H9 (cell line): ENCODE results near the gene NHLRC4. TPM values are rescaled to one million over a fixed set of nuclear protein-coding genes. Genes with fewer than 3 reads are reported as not detected.
A peak's percentile ranks its signal among the peaks of the same experiment; 100 is the strongest.
"Not testable (repeated sequence)": the region's sequence is repeated elsewhere in the genome, so short reads cannot be mapped to it uniquely, and the experiment has no call there.

ENCODE experiments used
- DNase-seq: peaks from one replicate; pipeline ENCODE4 v3.0.0-alpha.2; 2017
- H2AFZ ChIP-seq: one replicate; pipeline ENCODE4 v1.6.1; 2013; ENCODE audit warnings: mild to moderate bottlenecking, low read length, control low read depth, moderate library complexity
- H2AK5ac ChIP-seq: 2 replicates; pipeline ENCODE4 v1.6.1; 2013; ENCODE audit warnings: low read length, control low read depth, mixed read lengths; ENCODE audit not compliant: insufficient read length
- H2BK120ac ChIP-seq: one replicate; pipeline ENCODE4 v1.6.1; 2013; ENCODE audit warnings: low read depth, mild to moderate bottlenecking, low read length, control low read depth, inconsistent platforms; ENCODE audit not compliant: poor library complexity, severe bottlenecking
- H2BK12ac ChIP-seq: 2 replicates; pipeline ENCODE4 v1.6.1; 2013; ENCODE audit warnings: low read length, control low read depth, mixed read lengths, low read depth; ENCODE audit not compliant: insufficient read length
- H2BK15ac ChIP-seq: 2 replicates; pipeline ENCODE4 v1.6.1; 2013; ENCODE audit warnings: low read depth, low read length, control low read depth
- H2BK20ac ChIP-seq: one replicate; pipeline ENCODE4 v1.6.1; 2013; ENCODE audit warnings: low read depth, mild to moderate bottlenecking, low read length, control low read depth, inconsistent platforms; ENCODE audit not compliant: poor library complexity, severe bottlenecking
- H2BK5ac ChIP-seq: 2 replicates; pipeline ENCODE4 v1.6.1; 2013; ENCODE audit warnings: low read length, control low read depth, mixed read lengths; ENCODE audit not compliant: insufficient read length
- H3K14ac ChIP-seq: 2 replicates; pipeline ENCODE4 v1.6.1; 2013; ENCODE audit warnings: low read length, control low read depth; ENCODE audit not compliant: insufficient read depth
- H3K18ac ChIP-seq: 2 replicates; pipeline ENCODE4 v1.6.1; 2013; ENCODE audit warnings: low read depth, mild to moderate bottlenecking, mixed read lengths, low read length, control low read depth; ENCODE audit not compliant: insufficient read length
- H3K23ac ChIP-seq: 2 replicates; pipeline ENCODE4 v1.6.1; 2013; ENCODE audit warnings: low read length, control low read depth, mixed read lengths, low read depth; ENCODE audit not compliant: insufficient read length
- H3K23me2 ChIP-seq: 2 replicates; pipeline ENCODE4 v1.6.1; 2013; ENCODE audit warnings: low read depth, mild to moderate bottlenecking, mixed read lengths, low read length, control low read depth; ENCODE audit not compliant: insufficient read length, poor library complexity, severe bottlenecking
- H3K27ac ChIP-seq: 2 replicates; pipeline ENCODE4 v1.5.1; 2013; ENCODE audit warnings: low read length, control low read depth, mixed read lengths, low read depth; ENCODE audit not compliant: insufficient read length
- H3K27me3 ChIP-seq: 2 replicates; pipeline ENCODE4 v1.6.1; 2013; ENCODE audit warnings: low read length, control low read depth, inconsistent platforms; ENCODE audit not compliant: insufficient read depth
- H3K4ac ChIP-seq: 2 replicates; pipeline ENCODE4 v1.6.1; 2013; ENCODE audit warnings: low read depth, mild to moderate bottlenecking, control low read depth, inconsistent platforms, low read length, moderate library complexity
- H3K4me1 ChIP-seq: 2 replicates; pipeline ENCODE4 v1.6.1; 2013; ENCODE audit warnings: low read length, control low read depth, inconsistent platforms; ENCODE audit not compliant: insufficient read depth
- H3K4me2 ChIP-seq: 2 replicates; pipeline ENCODE4 v1.6.1; 2013; ENCODE audit warnings: low read length, control low read depth, mixed read lengths; ENCODE audit not compliant: insufficient read length, insufficient read depth
- H3K56ac ChIP-seq: 2 replicates; pipeline ENCODE4 v1.6.1; 2013; ENCODE audit warnings: low read depth, mild to moderate bottlenecking, mixed read lengths, low read length, control low read depth; ENCODE audit not compliant: insufficient read length
- H3K79me1 ChIP-seq: 2 replicates; pipeline ENCODE4 v1.6.1; 2013; ENCODE audit warnings: low read depth, mild to moderate bottlenecking, moderate library complexity, low read length, control low read depth, inconsistent platforms; ENCODE audit not compliant: insufficient read depth, poor library complexity, severe bottlenecking
- H3K79me2 ChIP-seq: 2 replicates; pipeline ENCODE4 v1.6.1; 2013; ENCODE audit warnings: low read length, control low read depth, inconsistent platforms; ENCODE audit not compliant: insufficient read depth
- H3K9ac ChIP-seq: 2 replicates; pipeline ENCODE4 v1.6.1; 2013; ENCODE audit warnings: low read length, control low read depth, mixed read lengths; ENCODE audit not compliant: insufficient read length; ENCODE audit errors: extremely low read depth
- H3K9me3 ChIP-seq: one replicate; pipeline ENCODE4 v1.6.1; 2013; ENCODE audit warnings: low read depth, low read length, inconsistent platforms; ENCODE audit not compliant: control insufficient read depth
- H3T11ph ChIP-seq: one replicate; pipeline ENCODE4 v1.6.1; 2013; ENCODE audit warnings: mild to moderate bottlenecking, low read length, control low read depth, inconsistent platforms
- H4K20me1 ChIP-seq: one replicate; pipeline ENCODE4 v1.6.1; 2013; ENCODE audit not compliant: control insufficient read depth, insufficient read length, insufficient read depth
- H4K5ac ChIP-seq: 2 replicates; pipeline ENCODE4 v1.6.1; 2013; ENCODE audit warnings: low read depth, mild to moderate bottlenecking, mixed read lengths, low read length, control low read depth; ENCODE audit not compliant: insufficient read length
- H4K8ac ChIP-seq: replicated peaks from 2 replicates; pipeline ENCODE4 v1.6.1; 2013; ENCODE audit warnings: low read length, control low read depth, mixed read lengths, low read depth; ENCODE audit not compliant: insufficient read length
- H4K91ac ChIP-seq: 2 replicates; pipeline ENCODE4 v1.6.1; 2013; ENCODE audit warnings: low read depth, mild to moderate bottlenecking, moderate library complexity, mixed read lengths, low read length, control low read depth; ENCODE audit not compliant: insufficient read length
- H3K27ac Mint-ChIP-seq, 3 experiments: 2 replicates in 2 of 3; 3 replicates in 1 of 3; pipeline ENCODE4 v1.8.0; 2020 to 2021; ENCODE audit warnings: mixed read lengths in 3 of 3, mild to moderate bottlenecking in 1 of 3, moderate library complexity in 1 of 3
- H3K27me3 Mint-ChIP-seq: 2 replicates; pipeline ENCODE4 v1.8.0; 2021; ENCODE audit warnings: low read depth, mild to moderate bottlenecking, moderate library complexity, mixed read lengths
- H3K36me3 Mint-ChIP-seq, 3 experiments: 2 replicates in 2 of 3; 3 replicates in 1 of 3; pipeline ENCODE4 v1.8.0; 2020 to 2021; ENCODE audit warnings: low read depth in 3 of 3, mixed read lengths in 3 of 3; ENCODE audit not compliant: insufficient read depth in 1 of 3
- H3K4me1 Mint-ChIP-seq, 2 experiments: 2 replicates each; pipeline ENCODE4 v1.8.0; 2020; ENCODE audit warnings: mixed read lengths in 2 of 2
- H3K4me3 Mint-ChIP-seq, 2 experiments: 2 replicates in 1 of 2; 3 replicates in 1 of 2; pipeline ENCODE4 v1.8.0; 2020 to 2021; ENCODE audit warnings: mild to moderate bottlenecking in 2 of 2, mixed read lengths in 2 of 2, moderate library complexity in 1 of 2
- H3K9me3 Mint-ChIP-seq, 2 experiments: 2 replicates in 1 of 2; 3 replicates in 1 of 2; pipeline ENCODE4 v1.8.0; 2020; ENCODE audit warnings: mild to moderate bottlenecking in 2 of 2, mixed read lengths in 2 of 2, moderate library complexity in 1 of 2
- CTCF ChIP-seq: fragments of 200-600 bp; sonication (generic); conservative IDR thresholded peaks from 3 replicates; pipeline ENCODE4 v1.8.0; 2021; ENCODE audit warnings: antibody characterized with exemption, mild to moderate bottlenecking
- WGBS: extraction: QIAGEN DNeasy Blood & Tissue Kit; methylation state at CpG from one replicate; pipeline ENCODE4 v1.1.7; 2013; ENCODE audit warnings: missing lambda C conversion rate, low lambda C conversion rate, mixed read lengths; ENCODE audit not compliant: insufficient read length; ENCODE audit errors: extremely low coverage; 5-methylcytosine and 5-hydroxymethylcytosine counted together
- total RNA-seq: library from RNA; stranded (reverse); gene quantifications from 2 replicates; pipeline ENCODE4 v1.2.1, GENCODE V29; 2021

NHLRC4 gene
- total RNA-seq, 1 experiment from 2014 or later, result 0.42 TPM

- no peaks in the 10 kb centered on the region for H3K9me3 ChIP-seq
- no CpG with 5 or more reads among the region's 12 CpGs for WGBS
- H2BK5ac ChIP-seq, result no peak overlapping the region
- no peak overlapping the region for H3K14ac ChIP-seq
- no peak for DNase-seq
- no peak overlapping the region for H3T11ph ChIP-seq
- peaks cover 16% of the 10 kb centered on the region for H3K27me3 Mint-ChIP-seq
- no peak overlapping the region for H3K4ac ChIP-seq
- no peak overlapping the region for H2AK5ac ChIP-seq
- H3K9ac ChIP-seq, result no peak overlapping the region
- TF ChIP-seq CTCF, result no peak
- H2AFZ ChIP-seq, result no peak overlapping the region
- no peak overlapping the region for H4K91ac ChIP-seq
- H3K56ac ChIP-seq, result no peak overlapping the region
- no peaks in the 10 kb centered on the region for H4K20me1 ChIP-seq
- no peaks in the 10 kb centered on the region; the same call in 1 of the 2 replicates for H3K79me2 ChIP-seq
- H2BK15ac ChIP-seq, result no peak overlapping the region
- no peak overlapping the region for H4K5ac ChIP-seq
- H3K36me3 Mint-ChIP-seq, result peaks cover 9 to 28% (median 28%) of the 10 kb centered on the region in 3 experiments; a peak in 6 of 7 replicates
- no peak overlapping the region; a peak in 3 of 7 replicates for H3K27ac Mint-ChIP-seq
- H3K18ac ChIP-seq, result no peak overlapping the region
- H2BK20ac ChIP-seq, result no peak overlapping the region
- no peaks in the 10 kb centered on the region for H3K23me2 ChIP-seq
- no peak overlapping the region for H3K4me2 ChIP-seq
- peaks cover 2 to 3% of the 10 kb centered on the region in 2 experiments; a peak in 1 of 4 replicates for H3K4me1 Mint-ChIP-seq
- H4K8ac ChIP-seq, result no peak overlapping the region
- no peak overlapping the region for H2BK12ac ChIP-seq
- no peak overlapping the region for H3K23ac ChIP-seq
- peaks cover 3% of the 10 kb centered on the region for H3K79me1 ChIP-seq
- H3K4me1 ChIP-seq, result no peaks in the 10 kb centered on the region
- H3K27me3 ChIP-seq, result no peaks in the 10 kb centered on the region; the same call in 1 of the 2 replicates
- no peaks in the 10 kb centered on the region; a peak in 1 of 5 replicates for H3K9me3 Mint-ChIP-seq
- H2BK120ac ChIP-seq, result no peak overlapping the region
- peak overlapping the region in 1 of 2 experiments; percentile 17; a peak in 2 of 5 replicates for H3K4me3 Mint-ChIP-seq
- no peak overlapping the region for H3K27ac ChIP-seq
Observed at GRCh38 chr16:596736-597060, 29.9 kb downstream of the NHLRC4 start.

- not testable (repeated sequence) for H3K4me2 ChIP-seq, H4K20me1 ChIP-seq
Observed at GRCh38 chr16:597655-598054, 30.9 kb downstream of the NHLRC4 start.

More at GRCh38 chr16:597655-598054, 30.9 kb downstream of the NHLRC4 start:
- not testable (repeated sequence) for H4K8ac ChIP-seq, H4K5ac ChIP-seq, H3K14ac ChIP-seq, H3K18ac ChIP-seq, H3K23me2 ChIP-seq, H3K79me1 ChIP-seq, H2BK12ac ChIP-seq, H3K27ac ChIP-seq, H3K9me3 Mint-ChIP-seq, H3K27ac Mint-ChIP-seq, H3K9ac ChIP-seq, H4K91ac ChIP-seq, H2AFZ ChIP-seq, H2BK20ac ChIP-seq, H2BK120ac ChIP-seq, H2BK5ac ChIP-seq, H3K9me3 ChIP-seq, H3K23ac ChIP-seq, DNase-seq, H3K27me3 Mint-ChIP-seq, H3K56ac ChIP-seq, H2AK5ac ChIP-seq, H3K4me1 ChIP-seq, H3K79me2 ChIP-seq, H2BK15ac ChIP-seq, H3K27me3 ChIP-seq, H3K4ac ChIP-seq, H3T11ph ChIP-seq, H3K4me1 Mint-ChIP-seq, H3K4me3 Mint-ChIP-seq
- peaks cover 9 to 28% (median 28%) of the 10 kb centered on the region in 3 experiments; a peak in 6 of 7 replicates for H3K36me3 Mint-ChIP-seq
- no CpG with 5 or more reads among the region's 7 CpGs for WGBS
